Panc1 (cell line): ENCODE results near the gene PLP1. TPM values are rescaled to one million over a fixed set of nuclear protein-coding genes. Genes with fewer than 3 reads are reported as not detected.

Experiments used
- ATAC-seq: fragments of 200-7000 bp; cut with Tn5 transposase; 2 replicates; pipeline ENCODE4 v1.9.1; 2020; ENCODE audit warnings: mild to moderate bottlenecking, moderate library complexity
- Bru-seq: library from RNA; stranded (reverse); fragments of 400-500 nt; gene quantifications from one replicate; lab custom pipeline; 2021; lab: Mats Ljungman, UMichigan
- BruChase-seq, 2 experiments: library from RNA; stranded (reverse); fragments of 400-500 nt; gene quantifications; one replicate each; lab custom pipeline; 2021; lab: Mats Ljungman, UMichigan
- BruUV-seq: library from RNA; stranded (reverse); fragments of 400-500 nt; replicated peaks from 2 replicates; lab custom pipeline; 2021; lab: Mats Ljungman, UMichigan
- CTCF ChIA-PET: fragments of 300-600 bp; sonication (Branson Sonifier 250); formaldehyde crosslinking; loops from one replicate; lab custom pipeline; 2022; ENCODE audit warnings: antibody characterized with exemption; lab: Charles Lee
- POLR2A ChIA-PET: fragments of 300-600 bp; sonication (Branson Sonifier 250); formaldehyde crosslinking; loops from one replicate; lab custom pipeline; 2022; ENCODE audit warnings: antibody characterized with exemption; lab: Charles Lee
- DNase-seq: peaks from one replicate; pipeline ENCODE4 v3.0.0-alpha.2; 2010; ENCODE audit warnings: low read depth, low spot score
- H3K27ac ChIP-seq: 2 replicates; pipeline ENCODE4 v1.5.1; 2011; ENCODE audit warnings: mild to moderate bottlenecking, low read length, inconsistent platforms
- H3K27me3 ChIP-seq: fragments of 200-500 bp; sonication (Bioruptor generic); 2 replicates; pipeline ENCODE4 v1.6.0; 2014; ENCODE audit warnings: low read length, inconsistent platforms; ENCODE audit not compliant: control insufficient read depth, insufficient read depth
- H3K36me3 ChIP-seq: fragments of 200-500 bp; sonication (Bioruptor generic); 2 replicates; pipeline ENCODE4 v1.5.1; 2014; ENCODE audit warnings: inconsistent platforms, mild to moderate bottlenecking, low read length, moderate library complexity; ENCODE audit not compliant: control insufficient read depth, insufficient read depth
- H3K4me1 ChIP-seq: 2 replicates; pipeline ENCODE4 v1.5.1; 2011; ENCODE audit warnings: inconsistent platforms, mild to moderate bottlenecking, low read length, moderate library complexity; ENCODE audit not compliant: control insufficient read depth, insufficient read depth
- H3K4me3 ChIP-seq, 2 experiments: 2 replicates each; pipeline ENCODE4 v1.5.1; 2011 to 2012; ENCODE audit warnings: low read depth in 2 of 2, low read length in 2 of 2, mild to moderate bottlenecking in 2 of 2, inconsistent platforms in 1 of 2, moderate library complexity in 1 of 2
- H3K9me3 ChIP-seq: fragments of 200-500 bp; sonication (Bioruptor generic); 2 replicates; pipeline ENCODE4 v1.5.1; 2014; ENCODE audit warnings: low read depth, mild to moderate bottlenecking, inconsistent platforms, low read length, moderate library complexity; ENCODE audit not compliant: control insufficient read depth, insufficient read depth
- POLR2AphosphoS5 ChIP-seq: IDR thresholded peaks from 2 replicates; pipeline ENCODE4 v1.6.1; 2012; ENCODE audit warnings: mild to moderate bottlenecking, low read depth, low read length, moderate library complexity
- SIN3A ChIP-seq: IDR thresholded peaks from 2 replicates; pipeline ENCODE4 v1.6.1; 2012; ENCODE audit warnings: low read depth, mild to moderate bottlenecking, low read length, moderate library complexity, borderline replicate concordance; ENCODE audit not compliant: insufficient read depth
- TCF7L2 ChIP-seq: IDR thresholded peaks from 2 replicates; pipeline ENCODE4 v1.6.1; 2011; ENCODE audit warnings: mild to moderate bottlenecking, low read depth, low read length, inconsistent platforms
- in situ Hi-C: cut with HindIII; loops from 2 replicates; pipeline ENCODE4 v1.10.0; 2016; ENCODE audit warnings: low sequenced_read_pairs, low pct_unique_long_range_greater_than_20kb
- intact Hi-C: fragments of 100-400 bp; cut with micrococcal nuclease; formaldehyde crosslinking; loops from one replicate; pipeline ENCODE4 v1.10.0; 2022; ENCODE audit not compliant: unreplicated experiment
- long read RNA-seq: library from polyadenylated mRNA; unstranded; transcript quantifications from one replicate; pipeline ENCODE4 v2.0.0, GENCODE V29; 2021; ENCODE audit not compliant: unreplicated experiment
- polyA plus RNA-seq: library from polyadenylated mRNA; unstranded; fragments of >200 nt; gene quantifications from one replicate; pipeline ENCODE4 v1.2.1, GENCODE V29; 2012; ENCODE audit warnings: missing spikeins; ENCODE audit not compliant: insufficient read length
- total RNA-seq: library from RNA; stranded (reverse); gene quantifications from one replicate; pipeline ENCODE4 v1.2.1, GENCODE V29; 2021; ENCODE audit not compliant: unreplicated experiment
- TF ChIP-seq, protein P1 (sequence below), 2 experiments: IDR thresholded peaks; 2 replicates each; pipeline ENCODE4 v1.6.1; 2011 to 2012; ENCODE audit warnings: low read depth in 2 of 2, control low read depth in 1 of 2, low read length in 1 of 2, mild to moderate bottlenecking in 1 of 2, moderate library complexity in 1 of 2; ENCODE audit not compliant: insufficient read depth in 1 of 2
- TF ChIP-seq, protein P2 (sequence below): fragments of 450-650 bp; IDR thresholded peaks from 2 replicates; pipeline ENCODE4 v1.5.1; 2017; ENCODE audit warnings: mild to moderate bottlenecking

PLP1 gene, protein sequence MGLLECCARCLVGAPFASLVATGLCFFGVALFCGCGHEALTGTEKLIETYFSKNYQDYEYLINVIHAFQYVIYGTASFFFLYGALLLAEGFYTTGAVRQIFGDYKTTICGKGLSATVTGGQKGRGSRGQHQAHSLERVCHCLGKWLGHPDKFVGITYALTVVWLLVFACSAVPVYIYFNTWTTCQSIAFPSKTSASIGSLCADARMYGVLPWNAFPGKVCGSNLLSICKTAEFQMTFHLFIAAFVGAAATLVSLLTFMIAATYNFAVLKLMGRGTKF
- total RNA-seq (0.13 TPM), Bru-seq, nascent RNA (not detected), BruChase-seq, experiment 1, labeled RNA remaining after a 2-hour chase (not detected), BruChase-seq, experiment 2, labeled RNA remaining after a 6-hour chase (not detected)
- polyA plus RNA-seq, result not detected
- long read RNA-seq, result 0 reads

DNA sequence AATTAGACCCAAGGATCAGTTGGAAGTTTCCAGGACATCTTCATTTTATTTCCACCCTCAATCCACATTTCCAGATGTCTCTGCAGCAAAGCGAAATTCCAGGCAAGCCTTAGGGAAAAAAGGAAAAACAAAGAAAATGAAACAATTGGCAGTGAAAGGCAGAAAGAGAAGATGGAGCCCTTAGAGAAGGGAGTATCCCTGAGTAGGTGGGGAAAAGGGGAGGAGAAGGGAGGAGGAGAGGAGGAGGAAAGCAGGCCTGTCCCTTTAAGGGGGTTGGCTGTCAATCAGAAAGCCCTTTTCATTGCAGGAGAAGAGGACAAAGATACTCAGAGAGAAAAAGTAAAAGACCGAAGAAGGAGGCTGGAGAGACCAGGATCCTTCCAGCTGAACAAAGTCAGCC is at the start of gene PLP1:
PLP1 (plus strand) TSS at position 295 of the 400 bp plus-strand sequence. CDS start 156 bp downstream, outside the sequence.
- ATAC-seq (no peak), DNase-seq (no peak)
- CTCF ChIA-PET, result no interaction called here
- no TSS peak for BruUV-seq
- Histone ChIP-seq H3K27ac (no peak within 1 kb of the TSS), H3K4me3 (no peak within 1 kb of the TSS), H3K4me1 (no peaks in the 10 kb centered on the region; the same call in none of the 2 replicates), H3K27me3 (peaks cover 14% of the 10 kb centered on the region), H3K9me3 (no peaks in the 10 kb centered on the region), H3K36me3 (no peaks in the 10 kb centered on the region)
- in situ Hi-C loops (no loop called here), intact Hi-C loops (loop anchor here (10.0 kb wide), 1 partner anchor 62 kb away; the partner anchor contains the start of gene TMEM31)
- TF ChIP-seq, protein P1, sequence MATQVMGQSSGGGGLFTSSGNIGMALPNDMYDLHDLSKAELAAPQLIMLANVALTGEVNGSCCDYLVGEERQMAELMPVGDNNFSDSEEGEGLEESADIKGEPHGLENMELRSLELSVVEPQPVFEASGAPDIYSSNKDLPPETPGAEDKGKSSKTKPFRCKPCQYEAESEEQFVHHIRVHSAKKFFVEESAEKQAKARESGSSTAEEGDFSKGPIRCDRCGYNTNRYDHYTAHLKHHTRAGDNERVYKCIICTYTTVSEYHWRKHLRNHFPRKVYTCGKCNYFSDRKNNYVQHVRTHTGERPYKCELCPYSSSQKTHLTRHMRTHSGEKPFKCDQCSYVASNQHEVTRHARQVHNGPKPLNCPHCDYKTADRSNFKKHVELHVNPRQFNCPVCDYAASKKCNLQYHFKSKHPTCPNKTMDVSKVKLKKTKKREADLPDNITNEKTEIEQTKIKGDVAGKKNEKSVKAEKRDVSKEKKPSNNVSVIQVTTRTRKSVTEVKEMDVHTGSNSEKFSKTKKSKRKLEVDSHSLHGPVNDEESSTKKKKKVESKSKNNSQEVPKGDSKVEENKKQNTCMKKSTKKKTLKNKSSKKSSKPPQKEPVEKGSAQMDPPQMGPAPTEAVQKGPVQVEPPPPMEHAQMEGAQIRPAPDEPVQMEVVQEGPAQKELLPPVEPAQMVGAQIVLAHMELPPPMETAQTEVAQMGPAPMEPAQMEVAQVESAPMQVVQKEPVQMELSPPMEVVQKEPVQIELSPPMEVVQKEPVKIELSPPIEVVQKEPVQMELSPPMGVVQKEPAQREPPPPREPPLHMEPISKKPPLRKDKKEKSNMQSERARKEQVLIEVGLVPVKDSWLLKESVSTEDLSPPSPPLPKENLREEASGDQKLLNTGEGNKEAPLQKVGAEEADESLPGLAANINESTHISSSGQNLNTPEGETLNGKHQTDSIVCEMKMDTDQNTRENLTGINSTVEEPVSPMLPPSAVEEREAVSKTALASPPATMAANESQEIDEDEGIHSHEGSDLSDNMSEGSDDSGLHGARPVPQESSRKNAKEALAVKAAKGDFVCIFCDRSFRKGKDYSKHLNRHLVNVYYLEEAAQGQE (IDR thresholded peaks at IDR 0.05; ENCODE audit: insufficient read depth in 1 of 2, low read depth in 2 of 2, low read length in 1 of 2), result no peak
- TF ChIP-seq TCF7L2 (no peak), POLR2AphosphoS5 (no peak), SIN3A (no peak)
- TF ChIP-seq, protein P2, sequence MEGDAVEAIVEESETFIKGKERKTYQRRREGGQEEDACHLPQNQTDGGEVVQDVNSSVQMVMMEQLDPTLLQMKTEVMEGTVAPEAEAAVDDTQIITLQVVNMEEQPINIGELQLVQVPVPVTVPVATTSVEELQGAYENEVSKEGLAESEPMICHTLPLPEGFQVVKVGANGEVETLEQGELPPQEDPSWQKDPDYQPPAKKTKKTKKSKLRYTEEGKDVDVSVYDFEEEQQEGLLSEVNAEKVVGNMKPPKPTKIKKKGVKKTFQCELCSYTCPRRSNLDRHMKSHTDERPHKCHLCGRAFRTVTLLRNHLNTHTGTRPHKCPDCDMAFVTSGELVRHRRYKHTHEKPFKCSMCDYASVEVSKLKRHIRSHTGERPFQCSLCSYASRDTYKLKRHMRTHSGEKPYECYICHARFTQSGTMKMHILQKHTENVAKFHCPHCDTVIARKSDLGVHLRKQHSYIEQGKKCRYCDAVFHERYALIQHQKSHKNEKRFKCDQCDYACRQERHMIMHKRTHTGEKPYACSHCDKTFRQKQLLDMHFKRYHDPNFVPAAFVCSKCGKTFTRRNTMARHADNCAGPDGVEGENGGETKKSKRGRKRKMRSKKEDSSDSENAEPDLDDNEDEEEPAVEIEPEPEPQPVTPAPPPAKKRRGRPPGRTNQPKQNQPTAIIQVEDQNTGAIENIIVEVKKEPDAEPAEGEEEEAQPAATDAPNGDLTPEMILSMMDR, result no peak
- POLR2A ChIA-PET, result no interaction called here

DNA sequence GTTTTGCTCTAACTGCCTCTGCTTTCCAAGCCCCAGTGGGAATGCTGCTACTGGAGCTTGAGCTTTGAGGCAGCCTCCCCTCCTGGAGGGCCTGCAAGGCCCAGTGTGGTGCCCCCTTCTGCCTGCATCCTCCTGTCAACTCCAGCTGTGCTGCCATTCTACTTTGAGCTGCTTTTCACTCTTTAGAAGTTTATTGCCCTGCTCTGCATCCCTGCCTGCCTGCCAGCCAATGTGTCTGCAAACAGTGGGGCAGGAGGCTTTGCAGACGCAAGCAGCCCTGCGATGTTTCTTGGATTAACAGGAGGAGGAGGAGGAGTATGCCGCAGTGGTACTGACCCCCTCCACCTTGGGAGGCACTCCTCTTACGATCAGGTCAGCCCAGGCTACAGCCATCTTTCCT is 49.5 kb upstream of the PLP1 start:
- Histone ChIP-seq H3K9me3 (no peaks in the 10 kb centered on the region), H3K36me3 (no peaks in the 10 kb centered on the region), H3K27ac (no peak overlapping the region), H3K4me1 (no peaks in the 10 kb centered on the region), H3K4me3 (no peak overlapping the region), H3K27me3 (peaks cover 3% of the 10 kb centered on the region)
- in situ Hi-C loops (no loop called here), intact Hi-C loops (no loop called here)
- no peak for DNase-seq
- ChIA-PET POLR2A (interaction anchor here (0.6 kb wide), 1 partner anchor 285 kb away, joined by 3 read pairs; no protein-coding TSS in a partner anchor), CTCF (no interaction called here)
- TF ChIP-seq, protein P1 (IDR thresholded peaks at IDR 0.05; ENCODE audit: insufficient read depth in 1 of 2, low read depth in 2 of 2, low read length in 1 of 2), result no peak
- TF ChIP-seq TCF7L2 (no peak), POLR2AphosphoS5 (no peak), SIN3A (no peak)
- TF ChIP-seq, protein P2, result no peak
- no peak for ATAC-seq
- BruUV-seq, result no TSS peak
